Memory B cell (primary cell): ENCODE results near the gene CGB2.
A peak's percentile ranks its signal among the peaks of the same experiment; 100 is the strongest.
"Not testable (repeated sequence)": the region's sequence is repeated elsewhere in the genome, so short reads cannot be mapped to it uniquely, and the experiment has no call there.

Experiments
- ATAC-seq: fragments of 150-1000 bp; cut with Tn5 transposase; 2 replicates; pipeline ENCODE4 v1.10.0; 2021; ENCODE audit warnings: low read depth, mild to moderate bottlenecking, moderate library complexity
- DNase-seq, 2 donors: peaks; one replicate each; pipeline ENCODE4 v3.0.0; 2022; ENCODE audit warnings: low spot score in 2 of 2
- H3K27ac Mint-ChIP-seq: one replicate; pipeline ENCODE4 v1.8.0; 2022; ENCODE audit warnings: mild to moderate bottlenecking, moderate library complexity, mixed read lengths
- H3K27me3 Mint-ChIP-seq: one replicate; pipeline ENCODE4 v1.8.0; 2022; ENCODE audit warnings: mixed read lengths
- H3K36me3 Mint-ChIP-seq: one replicate; pipeline ENCODE4 v1.8.0; 2022; ENCODE audit warnings: mild to moderate bottlenecking, mixed read lengths
- H3K4me1 Mint-ChIP-seq: one replicate; pipeline ENCODE4 v1.8.0; 2022; ENCODE audit warnings: mixed read lengths
- H3K4me3 Mint-ChIP-seq: one replicate; pipeline ENCODE4 v1.8.0; 2022; ENCODE audit warnings: mild to moderate bottlenecking, moderate library complexity, mixed read lengths
- H3K9me3 Mint-ChIP-seq: one replicate; pipeline ENCODE4 v1.8.0; 2022; ENCODE audit warnings: mixed read lengths

Gene CGB2

DNA sequence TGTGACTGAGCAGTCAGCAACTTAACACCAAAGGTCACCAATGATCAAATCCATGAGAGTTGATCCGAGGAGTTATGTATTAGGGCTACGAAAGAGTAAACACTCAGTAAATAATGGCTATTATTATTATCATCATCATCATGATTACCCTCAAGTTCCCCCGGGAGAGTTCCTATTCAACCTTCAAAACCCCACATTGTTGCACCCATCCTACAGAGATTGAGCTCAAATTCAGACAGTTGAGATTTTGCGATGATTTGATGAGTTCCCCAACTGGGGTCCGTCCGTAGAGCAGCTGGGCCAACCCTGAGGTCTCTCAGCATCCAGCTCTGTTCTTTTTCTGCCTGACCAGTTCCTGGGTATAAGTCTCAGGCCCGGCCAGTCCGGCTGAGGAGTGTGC is 6.4 kb downstream of the CGB2 start:
- DNase-seq, H3K9me3 Mint-ChIP-seq, H3K36me3 Mint-ChIP-seq, ATAC-seq, H3K4me1 Mint-ChIP-seq, H3K27ac Mint-ChIP-seq, H3K27me3 Mint-ChIP-seq, H3K4me3 Mint-ChIP-seq: not testable (repeated sequence)

DNA sequence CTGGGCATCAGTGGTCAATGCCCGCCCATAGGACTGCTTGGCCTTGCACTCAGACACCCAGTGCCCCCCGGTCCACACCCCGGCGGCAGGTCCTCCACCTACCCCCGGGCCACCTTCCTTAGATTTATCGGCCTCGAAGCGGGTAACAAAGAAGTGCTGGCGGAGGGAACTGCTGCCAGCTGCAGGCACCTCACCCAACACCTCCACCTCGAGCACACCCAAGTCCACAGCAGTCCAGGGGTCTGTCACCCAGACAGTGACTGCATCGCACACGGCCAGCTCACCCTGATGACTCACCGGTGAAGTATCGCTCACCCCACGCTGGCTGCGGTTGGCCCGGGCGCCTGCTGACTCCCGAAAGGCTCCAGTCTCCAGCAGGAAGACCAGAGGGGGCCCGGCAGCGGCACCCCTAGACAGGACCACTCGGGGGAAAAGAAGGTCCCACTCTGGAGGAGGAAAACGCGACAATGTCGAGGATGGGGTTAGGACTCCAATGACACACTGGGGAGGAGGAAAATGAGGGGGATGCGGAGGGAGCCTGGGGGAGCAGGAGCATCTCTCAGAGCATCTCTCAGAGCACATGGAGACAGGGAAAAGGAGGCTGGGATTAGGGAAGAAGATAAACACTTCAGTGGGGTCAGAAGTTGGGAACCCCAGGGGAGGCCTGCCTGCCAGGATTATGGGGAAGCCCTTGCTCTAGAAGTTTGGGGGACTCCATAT is 7.0 kb downstream of the CGB2 start:
- H3K27me3 Mint-ChIP-seq, H3K9me3 Mint-ChIP-seq, DNase-seq, H3K36me3 Mint-ChIP-seq, H3K27ac Mint-ChIP-seq, H3K4me1 Mint-ChIP-seq, ATAC-seq, H3K4me3 Mint-ChIP-seq: not testable (repeated sequence)

DNA sequence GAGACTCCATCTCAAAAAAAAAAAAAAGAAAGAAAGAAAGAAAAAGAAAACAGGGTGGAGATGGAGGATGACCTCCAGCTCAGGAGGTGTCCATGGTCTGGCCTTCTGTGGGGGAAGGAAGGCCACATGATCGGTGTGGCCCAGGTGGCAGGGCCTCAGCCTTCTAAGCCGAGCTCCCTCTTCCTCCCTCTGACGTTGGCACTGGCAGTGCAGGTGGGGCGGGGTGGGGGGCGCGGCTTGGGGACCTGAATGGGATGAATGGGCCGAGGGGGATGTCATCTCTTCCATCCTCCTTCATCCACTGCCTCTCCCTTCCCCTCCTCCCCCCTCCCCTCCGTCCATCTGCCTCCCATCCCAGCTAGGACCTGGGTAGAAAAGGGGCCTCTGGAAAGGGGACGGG is 8.0 kb downstream of the CGB2 start:
- not testable (repeated sequence) for DNase-seq, H3K9me3 Mint-ChIP-seq, H3K4me1 Mint-ChIP-seq, H3K27me3 Mint-ChIP-seq, H3K4me3 Mint-ChIP-seq, ATAC-seq, H3K27ac Mint-ChIP-seq, H3K36me3 Mint-ChIP-seq

DNA sequence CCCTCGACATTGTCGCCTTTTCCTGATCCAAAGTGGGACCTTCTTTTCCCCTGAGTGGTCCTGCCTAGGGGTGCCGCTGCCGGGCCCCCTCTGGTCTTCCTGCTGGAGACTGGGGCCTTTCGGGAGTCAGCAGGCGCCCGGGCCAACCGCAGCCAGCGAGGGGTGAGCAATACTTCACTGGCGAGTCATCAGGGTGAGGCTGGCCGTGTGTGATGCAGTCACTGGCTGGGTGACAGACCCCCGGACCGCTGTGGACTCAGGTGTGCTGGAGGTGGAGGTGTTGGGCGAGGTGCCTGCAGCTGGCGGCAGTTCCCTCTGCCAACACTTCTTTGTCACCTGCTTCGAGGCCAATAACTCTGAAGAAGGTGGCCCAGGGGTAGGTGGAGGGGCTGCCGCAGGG is 10.5 kb downstream of the CGB2 start:
- Mint-ChIP-seq H3K4me3 (no peak overlapping the region), H3K27ac (no peak overlapping the region)

DNA sequence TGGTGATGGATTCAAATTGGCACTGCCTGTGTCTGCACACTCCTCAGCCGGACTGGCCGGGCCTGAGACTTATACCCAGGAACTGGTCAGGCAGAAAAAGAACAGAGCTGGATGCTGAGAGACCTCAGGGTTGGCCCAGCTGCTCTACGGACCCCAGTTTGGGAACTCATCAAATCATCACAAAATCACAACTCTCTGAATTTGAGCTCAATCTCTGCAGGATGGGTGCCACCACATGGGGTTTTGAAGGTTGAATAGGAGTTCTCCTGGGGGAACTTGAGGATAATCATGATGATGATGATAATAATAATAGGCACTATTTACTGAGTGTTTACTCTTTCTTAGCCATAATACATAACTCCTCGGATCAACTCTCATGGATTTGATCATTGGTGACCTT is 11.0 kb downstream of the CGB2 start:
- H3K36me3 Mint-ChIP-seq, DNase-seq, H3K4me1 Mint-ChIP-seq, H3K9me3 Mint-ChIP-seq, H3K27me3 Mint-ChIP-seq, H3K27ac Mint-ChIP-seq, ATAC-seq, H3K4me3 Mint-ChIP-seq: not testable (repeated sequence)

More for the DNA sequence above, 10.5 kb downstream of the CGB2 start:
- Mint-ChIP-seq H3K36me3 (no peaks in the 10 kb centered on the region), H3K4me1 (peaks cover 3% of the 10 kb centered on the region), H3K27me3 (peaks cover 4% of the 10 kb centered on the region), H3K9me3 (no peaks in the 10 kb centered on the region)
- ATAC-seq = no peak
- no peak for DNase-seq

DNA sequence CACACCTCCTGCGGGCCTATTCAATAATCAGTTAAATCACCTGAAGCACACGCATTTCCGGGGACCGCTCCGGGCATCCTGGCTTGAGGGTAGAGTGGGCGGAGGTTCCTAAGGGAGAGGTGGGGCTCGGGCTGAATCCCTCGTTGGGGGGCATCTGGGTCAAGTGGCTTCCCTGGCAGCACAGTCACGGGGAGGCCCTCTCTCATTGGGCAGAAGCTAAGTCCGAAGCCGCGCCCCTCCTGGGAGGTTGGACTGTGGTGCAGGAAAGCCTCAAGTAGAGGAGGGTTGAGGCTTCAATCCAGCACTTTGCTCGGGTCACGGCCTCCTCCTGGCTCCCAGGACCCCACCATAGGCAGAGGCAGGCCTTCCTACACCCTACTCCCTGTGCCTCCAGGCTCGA is 11.9 kb downstream of the CGB2 start, which contains the start of gene CGB5:
Gene CGB5, plus strand, starts transcription at position 301 of the 400 bp plus-strand sequence. CDS start 362 bp downstream, outside the sequence.
- H3K36me3 Mint-ChIP-seq, DNase-seq, H3K27me3 Mint-ChIP-seq, ATAC-seq, H3K4me3 Mint-ChIP-seq, H3K27ac Mint-ChIP-seq, H3K9me3 Mint-ChIP-seq, H3K4me1 Mint-ChIP-seq: not testable (repeated sequence)

DNA sequence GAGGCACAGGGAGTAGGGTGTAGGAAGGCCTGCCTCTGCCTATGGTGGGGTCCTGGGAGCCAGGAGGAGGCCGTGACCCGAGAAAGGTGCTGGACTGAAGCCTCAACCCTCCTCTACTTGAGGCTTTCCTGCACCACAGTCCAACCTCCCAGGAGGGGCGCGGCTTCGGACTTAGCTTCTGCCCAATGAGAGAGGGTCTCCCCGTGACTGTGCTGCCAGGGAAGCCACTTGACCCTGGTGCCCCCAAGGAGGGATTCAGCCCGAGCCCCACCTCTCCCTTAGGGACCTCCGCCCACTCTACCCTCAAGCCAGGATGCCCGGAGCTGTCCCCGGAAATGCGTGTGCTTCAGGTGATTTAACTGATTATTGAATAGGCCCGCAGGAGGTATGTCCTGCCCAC is 17.3 kb downstream of the CGB2 start, which contains the start of gene CGB8:
Gene CGB8, minus strand, starts transcription at position 101 of the 400 bp plus-strand sequence. CDS start 372 bp downstream, outside the sequence.
- not testable (repeated sequence) for H3K4me3 Mint-ChIP-seq, ATAC-seq, H3K36me3 Mint-ChIP-seq, H3K9me3 Mint-ChIP-seq, H3K27ac Mint-ChIP-seq, H3K4me1 Mint-ChIP-seq, DNase-seq, H3K27me3 Mint-ChIP-seq

DNA sequence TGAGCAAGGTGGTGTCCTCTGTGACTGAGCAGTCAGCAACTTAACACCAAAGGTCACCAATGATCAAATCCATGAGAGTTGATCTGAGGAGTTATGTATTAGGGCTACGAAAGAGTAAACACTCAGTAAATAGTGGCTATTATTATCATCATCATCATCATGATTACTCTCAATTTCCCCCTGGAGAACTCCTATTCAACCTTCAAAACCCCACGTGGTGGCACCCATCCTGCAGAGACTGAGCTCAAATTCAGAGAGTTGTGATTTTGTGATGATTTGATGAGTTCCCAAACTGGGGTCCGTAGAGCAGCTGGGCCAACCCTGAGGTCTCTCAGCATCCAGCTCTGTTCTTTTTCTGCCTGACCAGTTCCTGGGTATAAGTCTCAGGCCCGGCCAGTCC is 18.1 kb downstream of the CGB2 start:
- not testable (repeated sequence) for H3K27ac Mint-ChIP-seq, DNase-seq, ATAC-seq, H3K4me1 Mint-ChIP-seq, H3K36me3 Mint-ChIP-seq, H3K4me3 Mint-ChIP-seq, H3K27me3 Mint-ChIP-seq, H3K9me3 Mint-ChIP-seq

DNA sequence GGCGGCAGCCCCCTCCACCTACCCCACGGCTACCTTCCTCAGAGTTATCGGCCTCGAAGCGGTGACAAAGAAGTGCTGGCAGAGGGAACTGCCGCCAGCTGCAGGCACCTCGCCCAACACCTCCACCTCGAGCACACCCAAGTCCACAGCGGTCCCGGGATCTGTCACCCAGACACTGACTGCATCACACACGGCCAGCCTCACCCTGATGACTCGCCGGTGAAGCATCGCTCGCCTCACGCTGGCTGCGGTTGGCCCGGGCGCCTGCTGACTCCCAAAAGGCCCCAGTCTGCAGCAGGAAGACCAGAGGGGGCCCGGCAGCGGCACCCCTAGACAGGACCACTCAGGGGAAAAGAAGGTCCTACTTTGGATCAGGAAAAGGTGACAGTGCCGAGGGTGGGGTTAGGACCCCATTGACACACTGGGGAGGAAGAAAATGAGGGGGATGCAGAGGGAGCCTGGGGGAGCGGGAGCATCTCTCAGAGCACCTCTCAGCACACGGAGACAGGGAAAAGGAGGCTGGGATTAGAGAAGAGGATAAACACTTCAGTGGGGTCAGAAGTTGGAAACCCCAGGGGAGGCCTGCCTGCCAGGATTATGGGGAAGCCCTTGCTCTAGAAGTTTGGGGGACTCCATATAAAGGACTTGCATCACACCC is 18.8 kb downstream of the CGB2 start:
- not testable (repeated sequence) for H3K27me3 Mint-ChIP-seq, H3K4me3 Mint-ChIP-seq, H3K9me3 Mint-ChIP-seq, H3K4me1 Mint-ChIP-seq, H3K36me3 Mint-ChIP-seq, ATAC-seq, DNase-seq, H3K27ac Mint-ChIP-seq

DNA sequence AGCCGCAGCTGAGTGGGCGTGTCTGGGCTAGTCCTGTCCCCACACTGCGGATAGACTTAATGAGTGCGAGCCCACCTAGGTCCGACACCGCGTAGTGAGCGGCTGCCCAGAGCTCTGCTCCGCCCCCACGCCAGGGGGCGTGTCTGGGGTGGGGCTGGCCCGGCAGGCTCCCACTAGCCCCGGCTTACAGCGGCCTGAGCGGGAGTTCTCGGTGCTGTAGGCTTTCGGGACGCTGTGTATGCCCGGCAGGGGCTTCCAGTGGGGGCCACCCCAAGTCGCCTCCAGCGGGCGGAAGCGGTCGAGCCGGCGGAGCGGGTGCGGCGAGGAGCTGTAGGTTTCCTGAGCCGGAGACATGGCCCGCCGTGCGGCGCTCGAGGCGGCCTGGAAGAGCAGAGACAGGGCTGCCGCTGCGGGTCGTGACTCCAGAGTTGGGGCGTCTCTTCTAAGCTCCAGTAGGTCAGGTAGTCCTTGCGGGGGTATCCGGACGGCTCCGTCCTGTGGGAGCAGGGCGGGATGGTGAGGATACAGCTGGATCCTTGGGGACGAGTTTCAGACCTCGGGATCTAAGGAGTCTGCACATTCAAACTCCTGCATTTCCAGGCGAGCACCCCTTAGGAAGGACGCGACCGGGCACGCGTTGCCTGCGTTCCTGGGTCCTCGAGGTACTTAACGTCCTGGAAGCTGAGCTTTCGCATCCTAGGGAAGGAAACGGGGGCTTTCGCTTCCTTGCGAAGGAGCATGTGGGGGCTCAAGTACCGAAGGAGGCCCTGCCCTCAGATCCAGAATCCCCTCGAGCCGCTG is 24.6 kb downstream of the CGB2 start:
- Mint-ChIP-seq H3K9me3 (peaks cover 2% of the 10 kb centered on the region), H3K4me1 (peaks cover 16% of the 10 kb centered on the region), H3K36me3 (peaks cover 2% of the 10 kb centered on the region), H3K4me3 (peak overlapping the region; percentile 79), H3K27ac (no peak overlapping the region), H3K27me3 (peaks cover 21% of the 10 kb centered on the region)
- DNase-seq = peak; percentile 46 to 63
- ATAC-seq = peak; percentile 82

DNA sequence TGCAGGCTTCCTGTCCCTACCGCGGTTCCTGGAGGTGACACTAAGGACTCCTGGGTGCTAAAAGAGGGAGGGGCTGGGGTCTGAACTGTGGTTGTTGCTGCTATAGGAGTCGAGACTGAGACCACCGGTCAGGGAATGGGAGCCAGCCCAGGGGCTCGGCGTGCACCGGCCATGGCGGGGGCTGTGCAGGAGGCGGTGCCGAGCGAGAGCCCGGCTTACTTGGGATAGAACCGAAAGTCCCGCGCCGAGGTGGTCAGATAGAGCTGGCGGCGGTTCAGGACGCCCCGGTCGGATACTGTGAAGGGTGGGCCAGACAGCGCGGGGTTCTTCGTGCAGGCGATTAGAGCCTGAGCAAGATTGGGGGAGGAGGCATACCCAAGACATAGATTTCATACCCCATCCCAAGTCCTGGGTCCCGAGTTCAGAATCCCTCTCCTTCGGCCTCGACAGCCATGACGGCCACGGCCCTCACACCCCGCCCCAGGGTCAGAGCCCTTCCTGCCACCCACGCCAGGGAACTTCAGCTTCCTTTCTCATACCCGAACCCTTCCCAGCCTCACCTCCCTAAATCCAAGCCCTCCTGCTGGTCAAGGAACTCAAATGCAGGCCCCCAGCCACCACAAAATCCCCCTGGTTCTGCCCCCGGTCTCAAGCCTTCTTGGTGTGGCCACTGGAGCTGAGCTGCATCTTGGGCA is 25.4 kb downstream of the CGB2 start:
- not testable (repeated sequence) for H3K36me3 Mint-ChIP-seq, ATAC-seq, H3K9me3 Mint-ChIP-seq, H3K27ac Mint-ChIP-seq
- Mint-ChIP-seq H3K4me1 (peaks cover 16% of the 10 kb centered on the region), H3K4me3 (peak overlapping the region; percentile 79), H3K27me3 (peaks cover 25% of the 10 kb centered on the region)
- DNase-seq = peak in 1 of 2 donors; percentile 31

DNA sequence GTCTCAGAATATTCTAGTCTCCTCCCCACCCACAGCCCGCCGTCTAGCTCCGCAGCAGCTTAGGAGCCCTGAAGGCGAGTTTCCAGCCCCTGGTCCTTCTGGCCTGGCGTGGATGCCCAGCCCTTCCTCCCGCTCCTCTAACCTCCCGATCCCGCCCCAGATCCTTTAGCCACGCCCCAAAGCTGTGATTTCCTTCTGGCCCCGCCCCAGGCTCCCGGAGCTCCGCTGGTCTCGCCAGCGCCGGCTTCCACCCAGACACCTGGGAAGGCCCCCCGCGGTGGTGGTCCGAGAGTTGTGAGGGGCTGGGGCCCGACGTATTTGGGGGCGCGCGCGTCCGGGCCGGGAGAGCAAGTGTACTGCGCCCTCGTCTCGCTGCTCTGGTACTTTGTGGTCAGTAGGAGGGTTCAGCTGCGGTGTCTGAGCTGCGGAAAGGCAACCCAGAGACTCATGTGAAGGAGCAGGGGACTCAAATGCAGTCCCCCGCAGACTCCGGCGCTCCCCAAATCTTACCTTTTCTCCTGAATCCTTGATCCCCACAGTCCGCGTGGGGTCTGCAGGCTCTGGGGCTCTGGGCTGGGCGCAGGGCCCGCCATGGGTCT is 26.0 kb downstream of the CGB2 start, which contains the start of gene CGB7:
Gene CGB7, minus strand, starts transcription at position 114 of the 599 bp plus-strand sequence. CDS start 2,374 bp downstream, outside the sequence.
- Mint-ChIP-seq H3K27ac (no peak within 1 kb of the TSS), H3K27me3 (peaks cover 25% of the 10 kb centered on the region), H3K36me3 (peaks cover 2% of the 10 kb centered on the region), H3K4me3 (peak within 1 kb of the TSS; percentile 79), H3K9me3 (peaks cover 2% of the 10 kb centered on the region), H3K4me1 (peaks cover 16% of the 10 kb centered on the region)
- no peak for ATAC-seq
- DNase-seq = no peak

DNA sequence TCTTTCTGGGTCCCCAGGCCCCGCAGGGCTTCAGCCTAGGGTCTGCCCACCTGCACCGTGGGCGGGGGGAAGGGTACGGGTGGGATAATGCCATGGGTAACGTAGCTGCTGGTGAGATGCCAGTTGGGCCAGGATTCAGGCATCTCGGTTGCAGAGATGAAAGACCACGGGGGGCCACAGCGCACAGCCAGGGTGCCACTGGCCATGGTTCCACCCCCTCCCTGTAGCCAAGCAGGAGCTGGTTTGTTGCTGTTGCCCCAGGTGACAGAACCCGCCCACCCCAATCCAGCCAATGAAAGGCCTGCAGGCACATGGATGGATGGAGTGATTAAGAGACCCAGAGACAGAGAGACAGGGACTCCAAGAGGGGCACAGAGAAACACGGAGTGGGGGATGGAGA is 26.9 kb downstream of the CGB2 start:
- peaks cover 2% of the 10 kb centered on the region for H3K36me3 Mint-ChIP-seq
- peaks cover 16% of the 10 kb centered on the region for H3K4me1 Mint-ChIP-seq
- peak in 1 of 2 donors; percentile 22 for DNase-seq
- H3K4me3 Mint-ChIP-seq = peak overlapping the region; percentile 79
- peaks cover 26% of the 10 kb centered on the region for H3K27me3 Mint-ChIP-seq
- ATAC-seq = no peak
- H3K27ac Mint-ChIP-seq = no peak overlapping the region
- H3K9me3 Mint-ChIP-seq = peaks cover 2% of the 10 kb centered on the region
